GM12878 (cell line): ENCODE data around the gene CCT6B. TPM values are rescaled to one million over a fixed set of nuclear protein-coding genes. Genes with fewer than 3 reads are reported as not detected.
"Not testable (repeated sequence)": the region's sequence is repeated elsewhere in the genome, so short reads cannot be mapped to it uniquely, and the experiment has no call there.

Experiments used
- ATAC-seq: fragments of 200-7000 bp; cut with Tn5 transposase; 3 replicates; pipeline ENCODE4 v1.9.1; 2020; ENCODE audit warnings: mild to moderate bottlenecking, moderate library complexity
- BruUV-seq: library from RNA; stranded (reverse); fragments of 400-500 nt; replicated peaks from 2 replicates; lab custom pipeline; 2021; lab: Mats Ljungman, UMichigan
- CTCF ChIA-PET: fragments of 300-600 bp; sonication (Branson Sonifier 250); formaldehyde crosslinking; extraction: SDS; loops from one replicate; lab custom pipeline; 2021; ENCODE audit warnings: inconsistent platforms; lab: Yijun Ruan, JAX
- POLR2A ChIA-PET: fragments of 350-600 bp; formaldehyde crosslinking; extraction: SDS; loops from one replicate; lab custom pipeline; 2021; ENCODE audit warnings: inconsistent platforms; lab: Charles Lee
- RAD21 ChIA-PET: fragments of 300-600 bp; sonication (Branson Sonifier 250); formaldehyde crosslinking; loops from one replicate; lab custom pipeline; 2023; ENCODE audit warnings: antibody characterized with exemption; ENCODE audit not compliant: unreplicated experiment; lab: Charles Lee
- SMC1A ChIA-PET: fragments of 300-600 bp; sonication (Branson Sonifier 250); formaldehyde crosslinking; loops from one replicate; lab custom pipeline; 2023; ENCODE audit not compliant: unreplicated experiment, uncharacterized antibody; lab: Charles Lee
- DNase-seq: peaks from one replicate; pipeline ENCODE4 v3.0.0-alpha.2; 2011; ENCODE audit warnings: low read depth, low spot score
- FAIRE-seq: peaks from 3 replicates; lab custom pipeline; 2011; peaks lifted over from hg19 to GRCh38; lab: Jason Lieb, UNC
- H2AFZ ChIP-seq: 2 replicates; pipeline ENCODE4 v1.6.0; 2011; ENCODE audit warnings: low read depth, low read length, control low read depth; ENCODE audit not compliant: control insufficient read depth
- H3K27ac ChIP-seq: 2 replicates; pipeline ENCODE4 v1.5.1; 2011; ENCODE audit warnings: control low read depth; ENCODE audit not compliant: control insufficient read depth, insufficient read depth
- H3K27me3 ChIP-seq, 2 experiments: replicated peaks in 1 of 2; 2 replicates each; pipeline versions ENCODE4 v1.6.0 to v1.6.1; 2011; ENCODE audit warnings: low read length in 1 of 2; ENCODE audit not compliant: control insufficient read depth in 2 of 2, insufficient read depth in 2 of 2
- H3K36me3 ChIP-seq, 2 experiments: 2 replicates each; pipeline ENCODE4 v1.5.1; 2011; ENCODE audit warnings: low read length in 1 of 2; ENCODE audit not compliant: control insufficient read depth in 2 of 2, insufficient read depth in 2 of 2
- H3K4me1 ChIP-seq: 2 replicates; pipeline ENCODE4 v1.6.1; 2011; ENCODE audit warnings: mild to moderate bottlenecking, low read length, moderate library complexity, mixed read lengths; ENCODE audit not compliant: control insufficient read depth, insufficient read depth
- H3K4me2 ChIP-seq: 2 replicates; pipeline ENCODE4 v1.6.0; 2011; ENCODE audit warnings: control low read depth; ENCODE audit not compliant: control insufficient read depth, insufficient read depth
- H3K4me3 ChIP-seq: fragments of 200-600 bp; sonication (generic); 2 replicates; pipeline ENCODE4 v1.5.1; 2016
- H3K79me2 ChIP-seq: 2 replicates; pipeline ENCODE4 v1.6.0; 2011; ENCODE audit warnings: low read length; ENCODE audit not compliant: control insufficient read depth, insufficient read depth
- H3K9ac ChIP-seq: 2 replicates; pipeline ENCODE4 v1.8.0; 2011; ENCODE audit warnings: low read length, control low read depth, mixed read lengths; ENCODE audit not compliant: control insufficient read depth, insufficient read depth
- H3K9me3 ChIP-seq: replicated peaks from 3 replicates; pipeline ENCODE4 v1.5.1; 2011; ENCODE audit warnings: mild to moderate bottlenecking, low read length; ENCODE audit not compliant: control insufficient read depth, insufficient read depth
- H4K20me1 ChIP-seq: 2 replicates; pipeline ENCODE4 v1.6.0; 2011; ENCODE audit not compliant: control insufficient read depth, insufficient read depth
- CBX5 ChIP-seq: sonication (generic); IDR thresholded peaks from 2 replicates; pipeline ENCODE4 v1.6.1; 2016; ENCODE audit warnings: low read depth, moderate library complexity, mild to moderate bottlenecking, inconsistent platforms
- FOXM1 ChIP-seq: IDR thresholded peaks from 2 replicates; pipeline ENCODE4 v1.6.1; 2012; ENCODE audit warnings: low read depth, mild to moderate bottlenecking, inconsistent platforms, low read length, moderate library complexity
- IKZF1 ChIP-seq: fragments of 450-650 bp; conservative IDR thresholded peaks from 2 replicates; pipeline ENCODE4 v1.6.1; 2017; ENCODE audit warnings: antibody characterized with exemption, mild to moderate bottlenecking
- KLF5 ChIP-seq: fragments of 450-650 bp; IDR thresholded peaks from 2 replicates; pipeline ENCODE4 v1.6.1; 2014; ENCODE audit warnings: mild to moderate bottlenecking; ENCODE audit not compliant: partially characterized antibody
- MYB ChIP-seq: fragments of 150-350 bp; IDR thresholded peaks from 2 replicates; pipeline ENCODE4 v1.6.1; 2014; ENCODE audit warnings: mild to moderate bottlenecking, low read depth, low read length, borderline replicate concordance
- NFYA ChIP-seq: IDR thresholded peaks from 2 replicates; pipeline ENCODE4 v1.6.1; 2011; ENCODE audit warnings: low read depth, mild to moderate bottlenecking, low read length, improper control_type of control experiment, borderline replicate concordance
- SREBF1 ChIP-seq: IDR thresholded peaks from 2 replicates; pipeline ENCODE4 v1.6.1; 2012; ENCODE audit warnings: mild to moderate bottlenecking, low read length
- TARDBP ChIP-seq: IDR thresholded peaks from 2 replicates; pipeline ENCODE4 v1.6.1; 2016; ENCODE audit warnings: borderline replicate concordance
- WGBS: methylation state at CpG from one replicate; pipeline ENCODE4 v1.1.6; 2016; ENCODE audit warnings: low lambda C conversion rate; ENCODE audit not compliant: insufficient replicate concordance, insufficient coverage; ENCODE audit errors: missing lambda C conversion rate; 5-methylcytosine and 5-hydroxymethylcytosine counted together
- in situ Hi-C: fragments of 300-500 bp; cut with MboI; formaldehyde crosslinking; loops from 9 replicates; pipeline ENCODE4 v1.14.3; 2018; ENCODE audit warnings: mixed read lengths
- intact Hi-C: fragments of 100-400 bp; cut with micrococcal nuclease; formaldehyde crosslinking; loops from one replicate; pipeline ENCODE4 v1.14.2; 2022; ENCODE audit not compliant: unreplicated experiment
- polyA plus RNA-seq, 11 experiments: library from polyadenylated mRNA; depleted of rRNA in 4 of 11; unstranded in 6 of 11; stranded (reverse) in 5 of 11; fragments of >200 nt; fragmentation: Nextera tagmentation in 4 of 11; fragmentation: Illumina TruSeq in 1 of 11; extraction: Ambion mirVana in 4 of 11; extraction: Trizol in 1 of 11; gene quantifications; 1 replicate in 1 of 11; 2 replicates in 10 of 11; pipeline versions ENCODE4 v1.2.1 to v1.2.3, GENCODE V29; 2011 to 2016; ENCODE audit warnings: inconsistent platforms in 2 of 11, missing spikeins in 2 of 11, low read depth in 1 of 11
- total RNA-seq, 4 experiments: library from RNA; depleted of rRNA in 3 of 4; stranded (reverse); fragments of >200 nt in 3 of 4; fragmentation: Illumina TruSeq in 1 of 4; extraction: Trizol in 1 of 4; gene quantifications; 2 replicates each; pipeline versions ENCODE4 v1.2.1 to v1.2.3, GENCODE V29; 2013 to 2021
- TF ChIP-seq, protein P1 (sequence below): fragments of 150-350 bp; IDR thresholded peaks from 2 replicates; pipeline ENCODE4 v1.6.1; 2014; ENCODE audit warnings: mild to moderate bottlenecking, low read depth, low read length
- TF ChIP-seq, protein P2 (sequence below): fragments of 450-650 bp; IDR thresholded peaks from 2 replicates; pipeline ENCODE4 v1.6.1; 2017; ENCODE audit warnings: borderline replicate concordance

Gene CCT6B
- total and polyA plus RNA-seq, 10 of the 15 experiments (the other 5 are each of a cell fraction or from before 2014, with no cell fraction given), result 1.6 to 6.1 (median 2.6) TPM

DNA sequence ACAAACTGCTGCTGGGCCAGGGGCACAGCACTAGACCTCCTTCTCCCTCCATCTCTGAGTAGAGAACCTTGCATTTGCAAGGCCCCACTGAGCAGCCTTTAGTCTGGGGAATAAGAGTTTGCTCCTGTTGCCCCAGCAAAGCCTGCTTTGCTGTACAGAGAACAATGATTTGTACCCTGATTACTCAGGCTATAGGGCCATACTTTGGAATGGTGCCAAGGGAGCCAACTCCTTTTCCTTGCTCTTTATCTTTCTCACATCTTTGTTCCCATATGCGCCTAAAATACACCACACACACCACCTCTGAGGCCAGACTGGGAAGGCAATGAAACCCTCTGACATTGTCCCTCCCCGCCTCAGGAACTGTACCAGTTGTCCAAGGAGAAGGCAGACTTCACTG is 40.3 kb upstream of the CCT6B start (continued):
- TF ChIP-seq FOXM1 (no peak), MYB (no peak), IKZF1 (no peak), TARDBP (no peak), KLF5 (no peak), SREBF1 (no peak), CBX5 (no peak), NFYA (no peak)
- TF ChIP-seq, protein P1, sequence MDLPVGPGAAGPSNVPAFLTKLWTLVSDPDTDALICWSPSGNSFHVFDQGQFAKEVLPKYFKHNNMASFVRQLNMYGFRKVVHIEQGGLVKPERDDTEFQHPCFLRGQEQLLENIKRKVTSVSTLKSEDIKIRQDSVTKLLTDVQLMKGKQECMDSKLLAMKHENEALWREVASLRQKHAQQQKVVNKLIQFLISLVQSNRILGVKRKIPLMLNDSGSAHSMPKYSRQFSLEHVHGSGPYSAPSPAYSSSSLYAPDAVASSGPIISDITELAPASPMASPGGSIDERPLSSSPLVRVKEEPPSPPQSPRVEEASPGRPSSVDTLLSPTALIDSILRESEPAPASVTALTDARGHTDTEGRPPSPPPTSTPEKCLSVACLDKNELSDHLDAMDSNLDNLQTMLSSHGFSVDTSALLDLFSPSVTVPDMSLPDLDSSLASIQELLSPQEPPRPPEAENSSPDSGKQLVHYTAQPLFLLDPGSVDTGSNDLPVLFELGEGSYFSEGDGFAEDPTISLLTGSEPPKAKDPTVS, result no peak
- TF ChIP-seq, protein P2, sequence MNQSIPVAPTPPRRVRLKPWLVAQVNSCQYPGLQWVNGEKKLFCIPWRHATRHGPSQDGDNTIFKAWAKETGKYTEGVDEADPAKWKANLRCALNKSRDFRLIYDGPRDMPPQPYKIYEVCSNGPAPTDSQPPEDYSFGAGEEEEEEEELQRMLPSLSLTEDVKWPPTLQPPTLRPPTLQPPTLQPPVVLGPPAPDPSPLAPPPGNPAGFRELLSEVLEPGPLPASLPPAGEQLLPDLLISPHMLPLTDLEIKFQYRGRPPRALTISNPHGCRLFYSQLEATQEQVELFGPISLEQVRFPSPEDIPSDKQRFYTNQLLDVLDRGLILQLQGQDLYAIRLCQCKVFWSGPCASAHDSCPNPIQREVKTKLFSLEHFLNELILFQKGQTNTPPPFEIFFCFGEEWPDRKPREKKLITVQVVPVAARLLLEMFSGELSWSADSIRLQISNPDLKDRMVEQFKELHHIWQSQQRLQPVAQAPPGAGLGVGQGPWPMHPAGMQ, result no peak

DNA sequence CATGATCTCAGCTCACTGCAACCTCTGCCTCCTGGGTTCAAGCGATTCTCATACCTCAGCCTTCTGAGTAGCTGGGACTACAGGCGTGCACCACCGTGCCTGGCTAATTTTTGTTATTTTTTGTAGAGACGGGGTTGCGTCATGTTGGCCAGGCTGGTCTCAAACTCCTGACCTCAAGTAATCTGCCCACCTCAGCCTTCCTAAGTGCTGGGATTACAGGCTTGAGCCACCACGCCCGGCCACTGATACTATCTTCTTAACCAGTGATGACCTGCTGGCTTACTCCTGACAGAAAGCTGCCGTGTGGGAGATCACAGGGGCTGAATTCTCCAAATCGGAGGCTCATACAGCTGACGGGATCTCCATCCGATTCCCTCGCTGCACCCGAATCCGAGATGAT is 39.7 kb upstream of the CCT6B start:
- intact Hi-C loops, H3K9ac ChIP-seq, BruUV-seq, H3K27me3 ChIP-seq, H3K9me3 ChIP-seq, H3K79me2 ChIP-seq, DNase-seq, in situ Hi-C loops, H2AFZ ChIP-seq, POLR2A ChIA-PET, H3K4me1 ChIP-seq, H3K4me3 ChIP-seq, H3K4me2 ChIP-seq, ATAC-seq, FAIRE-seq, H3K27ac ChIP-seq, H4K20me1 ChIP-seq: not testable (repeated sequence)
- peaks cover 20 to 21% of the 10 kb centered on the region in 2 experiments; a peak in 3 of 4 replicates for H3K36me3 ChIP-seq
- SMC1A ChIA-PET, result interaction anchor here (0.9 to 7.2 kb wide), 4 partner anchors 10 to 116 kb away, joined by 3 to 101 read pairs (median 16); partner anchors contain the start of gene RAD51D
- WGBS, result 98% methylated on average over 14 of the region's 14 CpGs
- RAD21 ChIA-PET, result interaction anchor here (2.7 kb wide), 1 partner anchor 89 kb away, joined by 14 read pairs; no protein-coding TSS in a partner anchor
- CTCF ChIA-PET, result interaction anchor here (4.7 to 9.8 kb wide), 2 partner anchors 90 to 118 kb away, joined by 40 to 149 read pairs; partner anchors contain the start of genes FNDC8 and RAD51D
